ENCODE results near the gene MYO9A. TPM values are rescaled to one million over a fixed set of nuclear protein-coding genes. Genes with fewer than 3 reads are reported as not detected.

MYO9A gene
- total and polyA plus RNA-seq, 10 of the 15 experiments (the other 5 are each of a cell fraction or from before 2014, with no cell fraction given), result 3.3 to 25.3 (median 12.2) TPM

DNA sequence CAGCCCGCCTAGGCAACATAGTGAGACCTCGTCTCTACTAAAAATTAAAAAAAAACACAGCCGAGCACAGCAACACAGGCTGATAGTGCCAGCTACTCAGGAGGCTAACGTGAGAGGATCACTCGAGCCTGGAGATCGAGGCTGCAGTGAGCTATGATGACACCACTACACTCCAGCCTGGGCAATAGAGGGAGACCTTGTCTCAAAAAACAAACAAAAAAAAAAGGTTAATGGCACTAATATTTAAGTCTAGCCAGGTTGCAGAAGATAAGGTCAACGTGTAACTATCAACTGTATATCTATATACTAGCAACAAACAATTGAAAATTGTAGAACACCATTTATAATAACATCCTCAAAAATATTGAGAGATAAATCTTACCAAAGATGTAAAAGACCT is 75.1 kb downstream of the MYO9A start:
- ATAC-seq (peak; percentile 30; the same call in 1 of the 3 replicates), DNase-seq (ENCODE audit: low read depth, low spot score) (no peak), FAIRE-seq (no peak)
- Histone ChIP-seq H4K20me1 (ENCODE audit: control insufficient read depth, insufficient read depth) (no peaks in the 10 kb centered on the region), H3K4me2 (ENCODE audit: control insufficient read depth, insufficient read depth) (no peak overlapping the region), H3K27ac (ENCODE audit: control insufficient read depth, insufficient read depth) (no peak overlapping the region), H3K4me3 (no peak overlapping the region), H3K79me2 (ENCODE audit: control insufficient read depth, insufficient read depth, low read length) (no peaks in the 10 kb centered on the region), H2AFZ (ENCODE audit: control insufficient read depth, low read depth, low read length) (no peak overlapping the region), H3K36me3 (ENCODE audit: control insufficient read depth in 2 of 2, insufficient read depth in 2 of 2, low read length in 1 of 2) (no peaks in the 10 kb centered on the region), H3K9me3 (replicated peaks; ENCODE audit: control insufficient read depth, insufficient read depth, low read length) (no peaks in the 10 kb centered on the region; the same call in 2 of the 3 replicates), H3K4me1 (ENCODE audit: control insufficient read depth, insufficient read depth, low read length) (no peaks in the 10 kb centered on the region), H3K9ac (ENCODE audit: control insufficient read depth, insufficient read depth, low read length) (no peak overlapping the region), H3K27me3 (replicated peaks in 1 of 2; ENCODE audit: control insufficient read depth in 2 of 2, insufficient read depth in 2 of 2, low read length in 1 of 2) (no peaks in the 10 kb centered on the region)
- intact Hi-C loops (cut with micrococcal nuclease; ENCODE audit: unreplicated experiment) (loop anchor here (2.0 kb wide), 1 partner anchor 114 kb away; no protein-coding TSS in a partner anchor), in situ Hi-C loops (cut with MboI) (no loop called here)
- TF ChIP-seq CHD1 (IDR thresholded peaks at IDR 0.05; ENCODE audit: low read depth, low read length) (no peak), SMC3 (IDR thresholded peaks at IDR 0.05; ENCODE audit: borderline replicate concordance, low read length) (peak; percentile 23; the same call in 1 of the 2 replicates), CBX3 (IDR thresholded peaks at IDR 0.05; ENCODE audit: borderline replicate concordance, low read depth) (no peak), SMAD5 (IDR thresholded peaks at IDR 0.05; ENCODE audit: low read depth) (no peak), ESRRA (IDR thresholded peaks at IDR 0.05; ENCODE audit: low read length) (no peak), RELA (IDR thresholded peaks at IDR 0.05; ENCODE audit: borderline replicate concordance, partially characterized antibody) (no peak), ZBED1 (IDR thresholded peaks at IDR 0.05; ENCODE audit: borderline replicate concordance) (no peak), CREM (IDR thresholded peaks at IDR 0.05; ENCODE audit: low read depth) (no peak), NFYB (IDR thresholded peaks at IDR 0.05; ENCODE audit: insufficient read depth, low read depth, low read length) (no peak), CHD4 (IDR thresholded peaks at IDR 0.05) (no peak), TBL1XR1 (IDR thresholded peaks at IDR 0.05; ENCODE audit: low read depth, low read length) (no peak), BCL11A (IDR thresholded peaks at IDR 0.05; ENCODE audit: low read depth, low read length) (no peak), RAD51 (IDR thresholded peaks at IDR 0.05) (no peak), YBX1 (IDR thresholded peaks at IDR 0.05) (no peak), RAD21 (IDR thresholded peaks at IDR 0.05; ENCODE audit: insufficient read depth, low read depth, low read length) (peak; percentile 32)
- TF ChIP-seq, protein P1, sequence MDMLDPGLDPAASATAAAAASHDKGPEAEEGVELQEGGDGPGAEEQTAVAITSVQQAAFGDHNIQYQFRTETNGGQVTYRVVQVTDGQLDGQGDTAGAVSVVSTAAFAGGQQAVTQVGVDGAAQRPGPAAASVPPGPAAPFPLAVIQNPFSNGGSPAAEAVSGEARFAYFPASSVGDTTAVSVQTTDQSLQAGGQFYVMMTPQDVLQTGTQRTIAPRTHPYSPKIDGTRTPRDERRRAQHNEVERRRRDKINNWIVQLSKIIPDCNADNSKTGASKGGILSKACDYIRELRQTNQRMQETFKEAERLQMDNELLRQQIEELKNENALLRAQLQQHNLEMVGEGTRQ (IDR thresholded peaks at IDR 0.05; ENCODE audit: borderline replicate concordance, low read depth, low read length), result no peak
- TF ChIP-seq, protein P2, sequence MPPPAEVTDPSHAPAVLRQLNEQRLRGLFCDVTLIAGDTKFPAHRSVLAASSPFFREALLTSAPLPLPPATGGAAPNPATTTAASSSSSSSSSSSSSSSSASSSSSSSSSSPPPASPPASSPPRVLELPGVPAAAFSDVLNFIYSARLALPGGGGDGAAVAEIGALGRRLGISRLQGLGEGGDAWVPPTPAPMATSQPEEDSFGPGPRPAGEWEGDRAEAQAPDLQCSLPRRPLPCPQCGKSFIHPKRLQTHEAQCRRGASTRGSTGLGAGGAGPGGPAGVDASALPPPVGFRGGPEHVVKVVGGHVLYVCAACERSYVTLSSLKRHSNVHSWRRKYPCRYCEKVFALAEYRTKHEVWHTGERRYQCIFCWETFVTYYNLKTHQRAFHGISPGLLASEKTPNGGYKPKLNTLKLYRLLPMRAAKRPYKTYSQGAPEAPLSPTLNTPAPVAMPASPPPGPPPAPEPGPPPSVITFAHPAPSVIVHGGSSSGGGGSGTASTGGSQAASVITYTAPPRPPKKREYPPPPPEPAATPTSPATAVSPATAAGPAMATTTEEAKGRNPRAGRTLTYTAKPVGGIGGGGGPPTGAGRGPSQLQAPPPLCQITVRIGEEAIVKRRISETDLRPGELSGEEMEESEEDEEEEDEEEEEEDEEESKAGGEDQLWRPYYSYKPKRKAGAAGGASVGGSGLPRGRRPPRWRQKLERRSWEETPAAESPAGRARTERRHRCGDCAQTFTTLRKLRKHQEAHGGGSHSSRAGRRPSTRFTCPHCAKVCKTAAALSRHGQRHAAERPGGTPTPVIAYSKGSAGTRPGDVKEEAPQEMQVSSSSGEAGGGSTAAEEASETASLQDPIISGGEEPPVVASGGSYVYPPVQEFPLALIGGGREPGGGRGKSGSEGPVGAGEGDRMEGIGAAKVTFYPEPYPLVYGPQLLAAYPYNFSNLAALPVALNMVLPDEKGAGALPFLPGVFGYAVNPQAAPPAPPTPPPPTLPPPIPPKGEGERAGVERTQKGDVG (CRISPR knock-in tag; IDR thresholded peaks at IDR 0.05), result no peak
- TF ChIP-seq, protein P3, sequence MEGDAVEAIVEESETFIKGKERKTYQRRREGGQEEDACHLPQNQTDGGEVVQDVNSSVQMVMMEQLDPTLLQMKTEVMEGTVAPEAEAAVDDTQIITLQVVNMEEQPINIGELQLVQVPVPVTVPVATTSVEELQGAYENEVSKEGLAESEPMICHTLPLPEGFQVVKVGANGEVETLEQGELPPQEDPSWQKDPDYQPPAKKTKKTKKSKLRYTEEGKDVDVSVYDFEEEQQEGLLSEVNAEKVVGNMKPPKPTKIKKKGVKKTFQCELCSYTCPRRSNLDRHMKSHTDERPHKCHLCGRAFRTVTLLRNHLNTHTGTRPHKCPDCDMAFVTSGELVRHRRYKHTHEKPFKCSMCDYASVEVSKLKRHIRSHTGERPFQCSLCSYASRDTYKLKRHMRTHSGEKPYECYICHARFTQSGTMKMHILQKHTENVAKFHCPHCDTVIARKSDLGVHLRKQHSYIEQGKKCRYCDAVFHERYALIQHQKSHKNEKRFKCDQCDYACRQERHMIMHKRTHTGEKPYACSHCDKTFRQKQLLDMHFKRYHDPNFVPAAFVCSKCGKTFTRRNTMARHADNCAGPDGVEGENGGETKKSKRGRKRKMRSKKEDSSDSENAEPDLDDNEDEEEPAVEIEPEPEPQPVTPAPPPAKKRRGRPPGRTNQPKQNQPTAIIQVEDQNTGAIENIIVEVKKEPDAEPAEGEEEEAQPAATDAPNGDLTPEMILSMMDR (IDR thresholded peaks at IDR 0.05 in 2 of 3, conservative IDR thresholded peaks at IDR 0.05 in 1 of 3; ENCODE audit: control insufficient read depth in 2 of 3, extremely low read depth in 1 of 3, insufficient read depth in 1 of 3, low read depth in 3 of 3, low read length in 3 of 3), result peak in 2 of 3 experiments; percentile 16 to 18; a peak in 1 of 6 replicates
- TF ChIP-seq, protein P4, sequence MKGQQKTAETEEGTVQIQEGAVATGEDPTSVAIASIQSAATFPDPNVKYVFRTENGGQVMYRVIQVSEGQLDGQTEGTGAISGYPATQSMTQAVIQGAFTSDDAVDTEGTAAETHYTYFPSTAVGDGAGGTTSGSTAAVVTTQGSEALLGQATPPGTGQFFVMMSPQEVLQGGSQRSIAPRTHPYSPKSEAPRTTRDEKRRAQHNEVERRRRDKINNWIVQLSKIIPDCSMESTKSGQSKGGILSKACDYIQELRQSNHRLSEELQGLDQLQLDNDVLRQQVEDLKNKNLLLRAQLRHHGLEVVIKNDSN (IDR thresholded peaks at IDR 0.05; ENCODE audit: borderline replicate concordance, extremely low read length, insufficient read depth, low read depth, low read length), result no peak
- SMC1A ChIA-PET (ENCODE audit: uncharacterized antibody, unreplicated experiment), result interaction anchor here (0.6 to 1.8 kb wide), 9 partner anchors 9 to 1529 kb away, joined by 3 to 13 read pairs (median 3); no protein-coding TSS in a partner anchor
- WGBS (ENCODE audit: insufficient coverage, insufficient replicate concordance, low lambda C conversion rate, missing lambda C conversion rate), result 71% methylated on average over 7 of the region's 7 CpGs
- BruUV-seq (replicated peaks), result no TSS peak
- CTCF ChIA-PET, result interaction anchor here (0.6 to 1.7 kb wide), 7 partner anchors 13 to 299 kb away, joined by 3 to 12 read pairs (median 4); partner anchors contain the start of genes MYO9A and SENP8
- RAD21 ChIA-PET (ENCODE audit: unreplicated experiment), result interaction anchor here (1.3 to 1.8 kb wide), 2 partner anchors 111 to 113 kb away, joined by 7 to 8 read pairs; no protein-coding TSS in a partner anchor
- POLR2A ChIA-PET, result no interaction called here

Measured in GM12878 (cell line).